Endodermal cell (in vitro differentiated cells): Measurements from ENCODE around the gene BSDC1. TPM values are rescaled to one million over a fixed set of nuclear protein-coding genes. Genes with fewer than 3 reads are reported as not detected.

Experiments used
- DNase-seq: peaks from one replicate; pipeline ENCODE4 v3.0.0-alpha.2; 2017
- H3K27ac ChIP-seq: 2 replicates; pipeline ENCODE4 v1.5.1; 2013; ENCODE audit warnings: mild to moderate bottlenecking, low read depth, low read length, moderate library complexity
- H3K27me3 ChIP-seq: 2 replicates; pipeline ENCODE4 v1.6.1; 2013; ENCODE audit warnings: mild to moderate bottlenecking, low read length, moderate library complexity; ENCODE audit not compliant: insufficient read depth, control insufficient read depth, poor library complexity, severe bottlenecking
- H3K36me3 ChIP-seq: 2 replicates; pipeline ENCODE4 v1.7.0; 2013; ENCODE audit warnings: mild to moderate bottlenecking, low read length, moderate library complexity; ENCODE audit not compliant: control insufficient read depth, insufficient read depth
- H3K4me1 ChIP-seq: one replicate; pipeline ENCODE4 v1.7.0; 2013; ENCODE audit warnings: low read length; ENCODE audit not compliant: control insufficient read depth, insufficient read depth
- H3K4me3 ChIP-seq: 2 replicates; pipeline ENCODE4 v1.5.1; 2013; ENCODE audit warnings: mild to moderate bottlenecking, low read length, moderate library complexity
- H3K9ac ChIP-seq: 2 replicates; pipeline ENCODE4 v1.6.1; 2013; ENCODE audit warnings: mild to moderate bottlenecking, low read length, moderate library complexity; ENCODE audit not compliant: poor library complexity, severe bottlenecking; ENCODE audit errors: extremely low read depth
- H3K9me3 ChIP-seq: 2 replicates; pipeline ENCODE4 v1.6.1; 2013; ENCODE audit warnings: mild to moderate bottlenecking, low read length, moderate library complexity; ENCODE audit not compliant: control insufficient read depth
- H3K27ac Mint-ChIP-seq: 2 replicates; pipeline ENCODE4 v1.8.0; 2020; ENCODE audit warnings: mixed read lengths
- H3K27me3 Mint-ChIP-seq: 2 replicates; pipeline ENCODE4 v1.8.0; 2021; ENCODE audit warnings: mild to moderate bottlenecking, mixed read lengths; ENCODE audit not compliant: insufficient read depth
- H3K36me3 Mint-ChIP-seq: 2 replicates; pipeline ENCODE4 v1.8.0; 2020; ENCODE audit warnings: low read depth, mixed read lengths
- H3K4me1 Mint-ChIP-seq: 2 replicates; pipeline ENCODE4 v1.8.0; 2020; ENCODE audit warnings: mixed read lengths
- H3K4me3 Mint-ChIP-seq: 2 replicates; pipeline ENCODE4 v1.8.0; 2020; ENCODE audit warnings: mild to moderate bottlenecking, moderate library complexity, mixed read lengths
- H3K9me3 Mint-ChIP-seq: 2 replicates; pipeline ENCODE4 v1.8.0; 2020; ENCODE audit warnings: mild to moderate bottlenecking, mixed read lengths
- WGBS, 2 experiments: methylation state at CpG; one replicate each; pipeline versions ENCODE4 v1.1.5 to v1.1.7; 2013; ENCODE audit warnings: missing lambda C conversion rate in 2 of 2, mixed read lengths in 1 of 2; ENCODE audit not compliant: insufficient coverage in 1 of 2, insufficient read length in 1 of 2; 5-methylcytosine and 5-hydroxymethylcytosine counted together
- total RNA-seq, 2 donors: library from RNA; stranded (reverse); fragmentation: NEBNext Ultra II Directional in 1 of 2; extraction: Animal tissue kit (Norgen Biotek cat#: 25700) in 1 of 2; gene quantifications; 2 replicates in 1 of 2; 3 replicates in 1 of 2; pipeline ENCODE4 v1.2.1, GENCODE V29; 2021
- TF ChIP-seq, protein P1 (sequence below): fragments of 200-600 bp; sonication (generic); conservative IDR thresholded peaks from 2 replicates; pipeline ENCODE4 v1.5.0; 2021; ENCODE audit warnings: antibody characterized with exemption, mild to moderate bottlenecking

BSDC1 gene
- total RNA-seq, 2 donors from 2014 or later, result 61.7 to 68.3 TPM

DNA sequence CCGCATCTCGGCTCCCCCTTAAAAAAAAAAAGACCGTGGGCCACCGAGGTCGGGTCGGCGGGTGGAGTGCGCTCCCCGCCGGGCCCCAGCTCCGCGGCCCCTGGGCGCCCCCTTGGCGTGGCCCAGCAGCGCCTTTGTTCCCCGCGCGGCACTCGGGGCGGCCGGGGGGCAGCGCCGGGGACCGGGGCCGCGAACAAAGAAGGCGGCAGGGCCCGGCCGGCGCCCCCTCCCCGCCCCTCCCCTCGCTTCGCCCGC, 58.8 kb downstream of the BSDC1 start:
- Mint-ChIP-seq H3K4me1 (peaks cover 26% of the 10 kb centered on the region), H3K9me3 (no peaks in the 10 kb centered on the region), H3K4me3 (peak overlapping the region; percentile 89), H3K27me3 (peaks cover 25% of the 10 kb centered on the region), H3K36me3 (peaks cover 38% of the 10 kb centered on the region), H3K27ac (no peak overlapping the region)
- H3K27me3 ChIP-seq, result peaks cover 9% of the 10 kb centered on the region
- no peaks in the 10 kb centered on the region for H3K9me3 ChIP-seq
- H3K4me1 ChIP-seq, result no peaks in the 10 kb centered on the region
- peak overlapping the region; percentile 97 for H3K4me3 ChIP-seq
- peaks cover 44% of the 10 kb centered on the region for H3K36me3 ChIP-seq
- TF ChIP-seq, protein P1, sequence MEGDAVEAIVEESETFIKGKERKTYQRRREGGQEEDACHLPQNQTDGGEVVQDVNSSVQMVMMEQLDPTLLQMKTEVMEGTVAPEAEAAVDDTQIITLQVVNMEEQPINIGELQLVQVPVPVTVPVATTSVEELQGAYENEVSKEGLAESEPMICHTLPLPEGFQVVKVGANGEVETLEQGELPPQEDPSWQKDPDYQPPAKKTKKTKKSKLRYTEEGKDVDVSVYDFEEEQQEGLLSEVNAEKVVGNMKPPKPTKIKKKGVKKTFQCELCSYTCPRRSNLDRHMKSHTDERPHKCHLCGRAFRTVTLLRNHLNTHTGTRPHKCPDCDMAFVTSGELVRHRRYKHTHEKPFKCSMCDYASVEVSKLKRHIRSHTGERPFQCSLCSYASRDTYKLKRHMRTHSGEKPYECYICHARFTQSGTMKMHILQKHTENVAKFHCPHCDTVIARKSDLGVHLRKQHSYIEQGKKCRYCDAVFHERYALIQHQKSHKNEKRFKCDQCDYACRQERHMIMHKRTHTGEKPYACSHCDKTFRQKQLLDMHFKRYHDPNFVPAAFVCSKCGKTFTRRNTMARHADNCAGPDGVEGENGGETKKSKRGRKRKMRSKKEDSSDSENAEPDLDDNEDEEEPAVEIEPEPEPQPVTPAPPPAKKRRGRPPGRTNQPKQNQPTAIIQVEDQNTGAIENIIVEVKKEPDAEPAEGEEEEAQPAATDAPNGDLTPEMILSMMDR, result no peak
- 1% methylated on average over 34 of the region's 34 CpGs; no CpG with 5 or more reads in 1 of the 2 experiments for WGBS, 2 experiments
- H3K9ac ChIP-seq, result peak overlapping the region; percentile 94
- H3K27ac ChIP-seq, result peak overlapping the region; percentile 96
- DNase-seq, result no peak

DNA sequence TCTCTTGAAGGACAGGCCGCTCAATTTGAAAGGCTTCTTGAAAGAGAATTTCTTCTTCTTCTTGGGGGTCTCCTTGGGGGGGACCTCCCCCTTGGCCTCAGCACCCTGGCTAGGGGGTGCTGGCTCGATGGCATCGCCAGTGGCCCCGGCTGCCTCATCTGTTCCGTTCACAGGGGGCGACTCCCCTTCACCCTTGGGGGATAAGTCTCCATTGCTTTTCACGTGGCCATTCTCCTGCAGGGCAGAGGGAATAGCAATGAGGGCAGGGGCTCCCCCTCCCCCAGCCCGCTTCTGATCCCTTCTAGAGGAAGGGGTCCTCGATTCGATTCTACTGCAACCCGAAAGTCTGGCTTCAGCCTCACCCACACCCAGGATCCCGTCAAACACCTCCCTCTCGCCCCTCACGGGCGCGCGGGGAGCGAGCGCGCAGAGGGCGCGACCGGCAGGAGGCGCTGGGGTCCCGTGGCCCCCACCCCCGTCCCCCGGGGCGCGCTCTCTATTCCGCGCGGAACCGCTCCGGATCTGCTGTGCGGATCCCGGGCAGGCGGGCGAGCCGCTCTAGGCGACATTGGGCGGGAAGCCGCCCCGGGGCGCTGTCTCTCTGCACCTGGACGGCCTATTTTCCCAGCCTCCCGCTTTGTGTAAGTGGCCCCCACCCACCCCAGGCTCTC, 59.2 kb downstream of the BSDC1 start:
- H3K36me3 ChIP-seq, result peaks cover 49% of the 10 kb centered on the region
- Mint-ChIP-seq H3K4me1 (peaks cover 26% of the 10 kb centered on the region), H3K36me3 (peaks cover 41% of the 10 kb centered on the region), H3K9me3 (no peaks in the 10 kb centered on the region), H3K27ac (peak overlapping the region; percentile 94), H3K4me3 (peak overlapping the region; percentile 89), H3K27me3 (peaks cover 23% of the 10 kb centered on the region)
- WGBS, 2 experiments, result 0 to 1% methylated on average over 13 to 46 of the region's 46 CpGs
- peaks cover 9% of the 10 kb centered on the region for H3K27me3 ChIP-seq
- peak overlapping the region; percentile 94 for H3K9ac ChIP-seq
- peak overlapping the region; percentile 97 for H3K4me3 ChIP-seq
- peak; percentile 67 for DNase-seq
- TF ChIP-seq, protein P1, result peak; percentile 78
- no peaks in the 10 kb centered on the region for H3K4me1 ChIP-seq
- H3K27ac ChIP-seq, result peak overlapping the region; percentile 96
- H3K9me3 ChIP-seq, result no peaks in the 10 kb centered on the region

DNA sequence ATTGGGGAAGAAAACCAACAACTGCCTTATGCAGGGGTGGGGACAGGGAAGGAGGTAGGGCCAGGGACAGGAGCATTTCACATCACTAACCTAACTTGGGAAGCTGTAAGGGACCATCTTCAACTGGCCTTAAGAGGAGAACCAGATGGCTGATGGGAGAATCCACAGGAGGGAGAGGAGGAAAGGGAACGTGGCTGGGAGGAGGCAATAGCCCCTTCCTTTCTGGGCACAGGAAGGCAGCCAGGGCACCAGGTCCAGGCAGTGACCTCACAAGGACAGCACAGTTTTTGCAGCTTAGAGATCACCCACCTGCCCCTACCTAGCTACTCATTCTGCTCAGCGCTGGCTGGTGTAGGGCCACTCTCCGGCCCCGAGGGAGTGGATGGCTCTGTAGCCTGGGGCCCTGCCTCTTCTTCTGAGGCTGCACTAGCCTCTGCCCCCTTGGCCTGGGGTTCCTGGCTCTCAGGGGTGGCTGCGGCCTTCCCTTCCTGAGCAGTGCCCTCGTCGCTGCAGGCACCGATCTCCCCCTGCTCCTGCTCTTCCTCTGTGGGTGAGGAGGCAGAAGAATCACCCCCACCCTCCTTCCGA, 59.9 kb downstream of the BSDC1 start:
- Mint-ChIP-seq H3K27ac (peak overlapping the region; percentile 94), H3K4me3 (peak overlapping the region; percentile 89), H3K27me3 (peaks cover 18% of the 10 kb centered on the region), H3K4me1 (peaks cover 26% of the 10 kb centered on the region), H3K9me3 (no peaks in the 10 kb centered on the region), H3K36me3 (peaks cover 46% of the 10 kb centered on the region)
- H3K4me1 ChIP-seq, result no peaks in the 10 kb centered on the region
- no peaks in the 10 kb centered on the region for H3K9me3 ChIP-seq
- 48% methylated on average over 4 to 9 of the region's 9 CpGs for WGBS, 2 experiments
- peaks cover 9% of the 10 kb centered on the region for H3K27me3 ChIP-seq
- peak overlapping the region; percentile 94 for H3K9ac ChIP-seq
- peak overlapping the region; percentile 96 for H3K27ac ChIP-seq
- TF ChIP-seq, protein P1, result no peak
- peaks cover 55% of the 10 kb centered on the region for H3K36me3 ChIP-seq
- H3K4me3 ChIP-seq, result peak overlapping the region; percentile 97
- no peak for DNase-seq
